SU-DHL-6 (cell line): Measurements from ENCODE around the gene VPS50.
A peak's percentile ranks its signal among the peaks of the same experiment; 100 is the strongest.

Experiments used
- H2AFZ ChIP-seq: fragments of 200-600 bp; sonication (generic); 2 replicates; pipeline ENCODE4 v1.6.1; 2014; ENCODE audit warnings: low read depth, mild to moderate bottlenecking, moderate library complexity, mixed read lengths, antibody characterized with exemption, low read length; ENCODE audit not compliant: severe bottlenecking
- H3F3A ChIP-seq: fragments of 200-600 bp; shearing (Covaris generic); 2 replicates; pipeline ENCODE4 v1.6.0; 2016; ENCODE audit warnings: antibody characterized with exemption, mild to moderate bottlenecking; ENCODE audit not compliant: insufficient read depth
- H3K27ac ChIP-seq: fragments of 200-600 bp; sonication (generic); 2 replicates; pipeline ENCODE4 v1.5.1; 2016; ENCODE audit warnings: low read depth, mild to moderate bottlenecking, low read length, moderate library complexity, mixed read lengths
- H3K27me3 ChIP-seq: fragments of 200-600 bp; sonication (generic), shearing (Covaris generic); 2 replicates; pipeline ENCODE4 v1.6.0; 2014; ENCODE audit warnings: mild to moderate bottlenecking, low read length
- H3K36me3 ChIP-seq: fragments of 200-600 bp; sonication (generic); 2 replicates; pipeline ENCODE4 v1.6.1; 2014; ENCODE audit warnings: mild to moderate bottlenecking, low read length, mixed read lengths
- H3K4me2 ChIP-seq: fragments of 300-600, 200-600 bp; shearing (Covaris generic), sonication (generic); 2 replicates; pipeline ENCODE4 v1.6.0; 2014; ENCODE audit warnings: low read length, low read depth, mild to moderate bottlenecking; ENCODE audit not compliant: poor library complexity, severe bottlenecking
- H3K4me3 ChIP-seq: fragments of 200-600 bp; sonication (generic); 2 replicates; pipeline ENCODE4 v1.5.1; 2014; ENCODE audit warnings: antibody characterized with exemption, low read length, mild to moderate bottlenecking, mixed read lengths; ENCODE audit not compliant: insufficient read depth, poor library complexity, severe bottlenecking
- H3K79me2 ChIP-seq: fragments of 200-600 bp; sonication (generic); 2 replicates; pipeline ENCODE4 v1.6.1; 2014; ENCODE audit warnings: mild to moderate bottlenecking, low read length, moderate library complexity; ENCODE audit not compliant: insufficient read depth
- H3K9ac ChIP-seq: fragments of 200-600 bp; sonication (generic); 2 replicates; pipeline ENCODE4 v1.7.0; 2014; ENCODE audit warnings: mild to moderate bottlenecking, low read length
- H3K9me2 ChIP-seq: fragments of 200-600 bp; sonication (generic); replicated peaks from 2 replicates; pipeline ENCODE4 v1.6.1; 2014; ENCODE audit warnings: low read length; ENCODE audit not compliant: insufficient read depth
- H3K9me3 ChIP-seq: fragments of 200-600 bp; sonication (generic); 2 replicates; pipeline ENCODE4 v1.6.1; 2014; ENCODE audit warnings: low read length, mixed read lengths; ENCODE audit not compliant: insufficient read depth
- H4K20me1 ChIP-seq: fragments of 200-600 bp; sonication (generic); 2 replicates; pipeline ENCODE4 v1.6.1; 2014; ENCODE audit warnings: low read depth, mild to moderate bottlenecking, antibody characterized with exemption, low read length, moderate library complexity, mixed read lengths
- CTCF ChIP-seq: fragments of 200-600 bp; sonication (generic); IDR thresholded peaks from one replicate; pipeline ENCODE4 v1.5.1; 2017; ENCODE audit warnings: antibody characterized with exemption, mild to moderate bottlenecking, low read length, moderate library complexity; ENCODE audit not compliant: insufficient read depth, poor library complexity, severe bottlenecking
- EZH2phosphoT487 ChIP-seq: fragments of 200-600 bp; sonication (generic), shearing (Covaris generic); conservative IDR thresholded peaks from 2 replicates; pipeline ENCODE4 v1.6.1; 2018; ENCODE audit warnings: mild to moderate bottlenecking, antibody characterized with exemption, low read length, moderate library complexity, mixed read lengths

VPS50 gene

GRCh38 chr7:93242106-93242505 is 9.9 kb downstream of the VPS50 start:
- no peak overlapping the region for H2AFZ ChIP-seq

GRCh38 chr7:93245525-93246432 is 13.6 kb downstream of the VPS50 start:
- no peak overlapping the region for H3K9ac ChIP-seq
- H3K27me3 ChIP-seq: no peaks in the 10 kb centered on the region
- peaks cover 18% of the 10 kb centered on the region; the same call in 1 of the 2 replicates for H3K79me2 ChIP-seq
- H3F3A ChIP-seq: 0 out of 2 replicates have a peak, but pooled peaks cover 8% of the 10 kb centered on the region
- no peak overlapping the region for H3K27ac ChIP-seq
- H3K4me3 ChIP-seq: no peak overlapping the region
- no peak overlapping the region for H2AFZ ChIP-seq
- H4K20me1 ChIP-seq: peaks cover 9% of the 10 kb centered on the region; the same call in 1 of the 2 replicates
- no peak overlapping the region for H3K4me2 ChIP-seq
- TF ChIP-seq CTCF: peak; percentile 77
- TF ChIP-seq EZH2phosphoT487: no peak
- no peaks in the 10 kb centered on the region for H3K9me2 ChIP-seq
- H3K36me3 ChIP-seq: no peaks in the 10 kb centered on the region; the same call in 1 of the 2 replicates
- H3K9me3 ChIP-seq: no peaks in the 10 kb centered on the region

More at GRCh38 chr7:93242106-93242505, 9.9 kb downstream of the VPS50 start:
- H3K4me3 ChIP-seq: no peak overlapping the region
- H3K9ac ChIP-seq: no peak overlapping the region
- 0 out of 2 replicates have a peak, but pooled peaks cover 8% of the 10 kb centered on the region for H3F3A ChIP-seq
- no peak overlapping the region for H3K4me2 ChIP-seq
- H3K79me2 ChIP-seq: peaks cover 48% of the 10 kb centered on the region
- no peaks in the 10 kb centered on the region; the same call in 1 of the 2 replicates for H3K36me3 ChIP-seq
- no peaks in the 10 kb centered on the region for H3K27me3 ChIP-seq
- TF ChIP-seq EZH2phosphoT487 (no peak), CTCF (no peak)
- no peak overlapping the region for H3K27ac ChIP-seq
- H3K9me2 ChIP-seq: no peaks in the 10 kb centered on the region
- 0 out of 2 replicates have a peak, but pooled peaks cover 12% of the 10 kb centered on the region for H4K20me1 ChIP-seq
- H3K9me3 ChIP-seq: no peaks in the 10 kb centered on the region

- H3K36me3 ChIP-seq: no peaks in the 10 kb centered on the region
- peaks cover 14% of the 10 kb centered on the region; the same call in 1 of the 2 replicates for H3K79me2 ChIP-seq
- no peaks in the 10 kb centered on the region for H3K9me3 ChIP-seq
- H3K9me2 ChIP-seq: no peaks in the 10 kb centered on the region
- no peak overlapping the region for H3K4me3 ChIP-seq
- H2AFZ ChIP-seq: no peak overlapping the region
- no peak overlapping the region for H3K9ac ChIP-seq
- H3F3A ChIP-seq: no peaks in the 10 kb centered on the region
- TF ChIP-seq EZH2phosphoT487 (no peak), CTCF (no peak)
- peaks cover 9% of the 10 kb centered on the region; the same call in 1 of the 2 replicates for H4K20me1 ChIP-seq
- no peak overlapping the region for H3K4me2 ChIP-seq
- H3K27ac ChIP-seq: no peak overlapping the region
- H3K27me3 ChIP-seq: no peaks in the 10 kb centered on the region
Measured at GRCh38 chr7:93249491-93250148, 17.5 kb downstream of the VPS50 start.
